H1 (cell line): ENCODE data around the gene CLDN6. TPM values are rescaled to one million over a fixed set of nuclear protein-coding genes. Genes with fewer than 3 reads are reported as not detected.

Source experiments
- ASH2L ChIP-seq: fragments of 200-600, 300-600 bp; sonication (generic); IDR thresholded peaks from one replicate; pipeline ENCODE4 v1.7.1; 2017; ENCODE audit warnings: low read length
- BACH1 ChIP-seq: IDR thresholded peaks from 2 replicates; pipeline ENCODE4 v1.6.1; 2012; ENCODE audit warnings: low read length, improper control_type of control experiment
- CBX8 ChIP-seq: fragments of 300-800, 300-1000 bp; sonication (generic); IDR thresholded peaks from 2 replicates; pipeline ENCODE4 v1.7.1; 2016; ENCODE audit warnings: low read depth, low read length, borderline replicate concordance
- CHD7 ChIP-seq: fragments of 300-600 bp; sonication (generic); IDR thresholded peaks from 2 replicates; pipeline ENCODE4 v1.7.1; 2012; ENCODE audit warnings: low read length, moderate library complexity, mild to moderate bottlenecking, inconsistent platforms; ENCODE audit not compliant: insufficient replicate concordance
- KDM1A ChIP-seq: fragments of 200-600, 300-600 bp; sonication (generic); IDR thresholded peaks from 2 replicates; pipeline ENCODE4 v1.7.1; 2016; ENCODE audit warnings: mild to moderate bottlenecking, low read length, borderline replicate concordance
- POLR2AphosphoS5 ChIP-seq: IDR thresholded peaks from 2 replicates; pipeline ENCODE4 v1.6.1; 2011; ENCODE audit warnings: low read depth, low read length
- POU5F1 ChIP-seq: IDR thresholded peaks from 2 replicates; pipeline ENCODE4 v1.6.1; 2011; ENCODE audit warnings: low read depth, mild to moderate bottlenecking, low read length, moderate library complexity
- RXRA ChIP-seq: IDR thresholded peaks from 2 replicates; pipeline ENCODE4 v1.6.1; 2011; ENCODE audit warnings: low read depth, mild to moderate bottlenecking, low read length, moderate library complexity; ENCODE audit not compliant: insufficient read depth
- SIRT6 ChIP-seq: IDR thresholded peaks from one replicate; pipeline ENCODE4 v1.7.1; 2012; ENCODE audit warnings: low read length, inconsistent platforms
- SP1 ChIP-seq: IDR thresholded peaks from 2 replicates; pipeline ENCODE4 v1.6.1; 2011; ENCODE audit warnings: low read depth, low read length
- YY1 ChIP-seq: IDR thresholded peaks from 2 replicates; pipeline ENCODE4 v1.6.1; 2011; ENCODE audit warnings: low read depth, mild to moderate bottlenecking, low read length
- polyA plus RNA-seq, 7 experiments: library from polyadenylated mRNA; depleted of rRNA in 3 of 7; stranded (reverse) in 5 of 7; unstranded in 2 of 7; fragments of >200 nt in 5 of 7; fragments of 200-250 nt in 2 of 7; gene quantifications; 1 replicate in 5 of 7; 2 replicates in 1 of 7; 4 replicates in 1 of 7; pipeline versions ENCODE4 v1.2.1 to v1.2.3, GENCODE V29; 2011 to 2013; ENCODE audit warnings: missing spikeins in 2 of 7, mixed read lengths in 2 of 7
- total RNA-seq: library from RNA; stranded (reverse); fragmentation: NEBNext Ultra II Directional; extraction: Animal tissue kit (Norgen Biotek cat#: 25700); gene quantifications from 2 replicates; pipeline ENCODE4 v1.2.1, GENCODE V29; 2021

CLDN6 gene
- total and polyA plus RNA-seq, 2 of the 8 experiments (the other 6 are each of a cell fraction or from before 2014, with no cell fraction given) = 747 to 1,115 TPM

- TF ChIP-seq CHD7 (no peak), RXRA (no peak), BACH1 (no peak), YY1 (no peak), POLR2AphosphoS5 (peak; percentile 18; the same call in 1 of the 2 replicates), CBX8 (no peak), POU5F1 (no peak), SIRT6 (no peak), SP1 (no peak), ASH2L (peak; percentile 15), KDM1A (no peak)
Measured at GRCh38 chr16:2969545-2970521, 48.1 kb downstream of the CLDN6 start (continued).
